Endothelial cell of umbilical vein (primary cell): ENCODE measurements around the gene MADCAM1.

Experiments used
- CTCF ChIP-seq, 2 donors: IDR thresholded peaks; 1 replicate in 1 of 2; 2 replicates in 1 of 2; pipeline ENCODE4 v1.5.1; 2011; ENCODE audit warnings: low read length in 2 of 2, mild to moderate bottlenecking in 2 of 2, moderate library complexity in 2 of 2, control low read depth in 1 of 2, inconsistent platforms in 1 of 2, low read depth in 1 of 2; ENCODE audit not compliant: insufficient read depth in 1 of 2; ENCODE audit errors: extremely low read depth in 1 of 2
- POLR2A ChIP-seq: IDR thresholded peaks from 2 replicates; pipeline ENCODE4 v1.6.1; 2012; ENCODE audit warnings: low read depth, mild to moderate bottlenecking, control low read depth, low read length
- POLR2AphosphoS5 ChIP-seq: IDR thresholded peaks from 2 replicates; pipeline ENCODE4 v1.6.1; 2012; ENCODE audit warnings: low read depth, mild to moderate bottlenecking, control low read depth, low read length, moderate library complexity; ENCODE audit not compliant: insufficient read depth

DNA sequence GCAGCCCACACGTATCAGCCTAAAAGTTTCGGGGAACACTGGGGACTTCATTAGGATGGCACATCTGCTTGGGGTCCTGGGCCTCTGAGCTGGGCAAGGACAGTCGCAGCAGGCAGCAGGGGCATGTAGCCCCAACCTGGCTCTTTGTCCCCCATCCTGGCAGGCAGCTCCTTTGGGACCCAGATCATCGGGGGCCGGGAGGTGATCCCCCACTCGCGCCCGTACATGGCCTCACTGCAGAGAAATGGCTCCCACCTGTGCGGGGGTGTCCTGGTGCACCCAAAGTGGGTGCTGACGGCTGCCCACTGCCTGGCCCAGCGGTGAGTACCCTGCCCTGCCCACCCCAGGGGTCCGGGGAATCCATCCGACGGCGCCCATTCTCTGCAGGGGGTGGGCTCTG, 50.8 kb downstream of the MADCAM1 start:
- TF ChIP-seq CTCF (IDR thresholded peaks at IDR 0.05; ENCODE audit: extremely low read depth in 1 of 2, insufficient read depth in 1 of 2, low read depth in 1 of 2, low read length in 2 of 2) (no peak), POLR2A (no peak), POLR2AphosphoS5 (no peak)
